Measurements from ENCODE around the gene CTSK. TPM values are rescaled to one million over a fixed set of nuclear protein-coding genes. Genes with fewer than 3 reads are reported as not detected.

CTSK gene
- total RNA-seq, 1 experiment from 2014 or later: 5.6 TPM

- Histone ChIP-seq H3K9me3 (ENCODE audit: low read length) (no peaks in the 10 kb centered on the region), H3K4me2 (ENCODE audit: low read length) (no peak overlapping the region), H3K27ac (ENCODE audit: low read length) (no peak overlapping the region), H3K9ac (ENCODE audit: low read length) (no peak overlapping the region), H3K4me3 (ENCODE audit: low read length) (no peak overlapping the region), H2AFZ (ENCODE audit: low read length) (no peak overlapping the region), H4K20me1 (ENCODE audit: low read length) (no peaks in the 10 kb centered on the region), H3K4me1 (ENCODE audit: insufficient read depth, low read length) (peaks cover 8% of the 10 kb centered on the region; the same call in 1 of the 2 replicates), H3K79me2 (ENCODE audit: low read length) (no peaks in the 10 kb centered on the region), H3F3A (ENCODE audit: low read length, unreplicated experiment) (no peaks in the 10 kb centered on the region), H3K36me3 (ENCODE audit: low read depth, low read length) (no peaks in the 10 kb centered on the region), H3K27me3 (ENCODE audit: low read length) (no peaks in the 10 kb centered on the region), H3K9me2 (replicated peaks; ENCODE audit: low read length) (no peaks in the 10 kb centered on the region)
- DNase-seq: no peak
- no peak for ATAC-seq
- POLR2A ChIA-PET (ENCODE audit: unreplicated experiment): no interaction called here
- CTCF ChIA-PET: no interaction called here
- no TSS peak for BruUV-seq (replicated peaks)
- TF ChIP-seq EZH2 (IDR thresholded peaks at IDR 0.05; ENCODE audit: low read length, unreplicated experiment) (no peak), CTCF (conservative IDR thresholded peaks at IDR 0.05; ENCODE audit: low read depth, low read length) (no peak), EZH2phosphoT487 (IDR thresholded peaks at IDR 0.05; ENCODE audit: borderline replicate concordance, low read length) (no peak)
- intact Hi-C loops (cut with micrococcal nuclease): no loop called here
These were observed 14.8 kb downstream of the CTSK start for GRCh38 chr1:150793221-150793620.

- Histone ChIP-seq H4K20me1 (ENCODE audit: low read length) (no peaks in the 10 kb centered on the region), H3K9ac (ENCODE audit: low read length) (no peak overlapping the region), H3K27me3 (ENCODE audit: low read length) (no peaks in the 10 kb centered on the region), H3K4me3 (ENCODE audit: low read length) (no peak overlapping the region), H2AFZ (ENCODE audit: low read length) (no peak overlapping the region), H3K36me3 (ENCODE audit: low read depth, low read length) (no peaks in the 10 kb centered on the region), H3F3A (ENCODE audit: low read length, unreplicated experiment) (no peaks in the 10 kb centered on the region), H3K4me2 (ENCODE audit: low read length) (no peak overlapping the region), H3K9me3 (ENCODE audit: low read length) (no peaks in the 10 kb centered on the region), H3K4me1 (ENCODE audit: insufficient read depth, low read length) (peaks cover 8% of the 10 kb centered on the region; the same call in 1 of the 2 replicates), H3K27ac (ENCODE audit: low read length) (no peak overlapping the region), H3K79me2 (ENCODE audit: low read length) (no peaks in the 10 kb centered on the region), H3K9me2 (replicated peaks; ENCODE audit: low read length) (no peaks in the 10 kb centered on the region)
- no peak for ATAC-seq
- intact Hi-C loops (cut with micrococcal nuclease): no loop called here
- BruUV-seq (replicated peaks): no TSS peak
- no peak for DNase-seq
- ChIA-PET POLR2A (ENCODE audit: unreplicated experiment) (no interaction called here), CTCF (no interaction called here)
- TF ChIP-seq EZH2phosphoT487 (IDR thresholded peaks at IDR 0.05; ENCODE audit: borderline replicate concordance, low read length) (no peak), EZH2 (IDR thresholded peaks at IDR 0.05; ENCODE audit: low read length, unreplicated experiment) (no peak), CTCF (conservative IDR thresholded peaks at IDR 0.05; ENCODE audit: low read depth, low read length) (no peak)
These were observed 16.5 kb downstream of the CTSK start for GRCh38 chr1:150791585-150791984.

- H3K79me2 ChIP-seq (ENCODE audit: low read length): no peaks in the 10 kb centered on the region
- ChIA-PET CTCF (interaction anchor here (0.5 kb wide), 1 partner anchor 24 kb away, joined by 4 read pairs; no protein-coding TSS in a partner anchor), POLR2A (ENCODE audit: unreplicated experiment) (interaction anchor here (0.7 kb wide), 1 partner anchor 555 kb away, joined by 4 read pairs; no protein-coding TSS in a partner anchor)
- no peak overlapping the region for H3K4me3 ChIP-seq (ENCODE audit: low read length)
- no peaks in the 10 kb centered on the region for H3F3A ChIP-seq (ENCODE audit: low read length, unreplicated experiment)
- peak; percentile 68 for DNase-seq
- no peaks in the 10 kb centered on the region for H3K9me3 ChIP-seq (ENCODE audit: low read length)
- H3K9ac ChIP-seq (ENCODE audit: low read length): no peak overlapping the region
- H3K4me2 ChIP-seq (ENCODE audit: low read length): peak overlapping the region; percentile 30; the same call in 1 of the 2 replicates
- no peak overlapping the region for H3K27ac ChIP-seq (ENCODE audit: low read length)
- peak; percentile 27; the same call in 1 of the 2 replicates for ATAC-seq
- no peaks in the 10 kb centered on the region for H3K27me3 ChIP-seq (ENCODE audit: low read length)
- no peaks in the 10 kb centered on the region for H4K20me1 ChIP-seq (ENCODE audit: low read length)
- peak overlapping the region; percentile 39; the same call in 1 of the 2 replicates for H2AFZ ChIP-seq (ENCODE audit: low read length)
- H3K36me3 ChIP-seq (ENCODE audit: low read depth, low read length): no peaks in the 10 kb centered on the region
- no peaks in the 10 kb centered on the region for H3K9me2 ChIP-seq (replicated peaks; ENCODE audit: low read length)
- BruUV-seq (replicated peaks): no TSS peak
- H3K4me1 ChIP-seq (ENCODE audit: insufficient read depth, low read length): peaks cover 8% of the 10 kb centered on the region; the same call in 1 of the 2 replicates
- intact Hi-C loops (cut with micrococcal nuclease): no loop called here
- TF ChIP-seq EZH2 (IDR thresholded peaks at IDR 0.05; ENCODE audit: low read length, unreplicated experiment) (no peak), CTCF (conservative IDR thresholded peaks at IDR 0.05; ENCODE audit: low read depth, low read length) (no peak), EZH2phosphoT487 (IDR thresholded peaks at IDR 0.05; ENCODE audit: borderline replicate concordance, low read length) (no peak)
These were observed 18.7 kb downstream of the CTSK start for GRCh38 chr1:150789396-150789795.
